ENCODE data around the gene GRID1.

GRID1 gene

GRCh38 chr10:86155054-86155921 lies 211.3 kb downstream of the GRID1 start:
- no peak for DNase-seq

GRCh38 chr10:86153751-86154150 lies 212.8 kb downstream of the GRID1 start:
- no peak for DNase-seq

GRCh38 chr10:86152911-86153310 lies 213.7 kb downstream of the GRID1 start:
- no peak for DNase-seq

GRCh38 chr10:86152354-86152753 lies 214.2 kb downstream of the GRID1 start:
- DNase-seq, result no peak

- DNase-seq, result no peak
These were observed 215.0 kb downstream of the GRID1 start for GRCh38 chr10:86151613-86152012.

- no peak for DNase-seq
These were observed 217.3 kb downstream of the GRID1 start for GRCh38 chr10:86149257-86149656.

GRCh38 chr10:86148117-86148516 lies 218.5 kb downstream of the GRID1 start:
- DNase-seq, result no peak

- DNase-seq, result no peak
These were observed 222.3 kb downstream of the GRID1 start for GRCh38 chr10:86144301-86144700.

- no peak for DNase-seq
These were observed 224.7 kb downstream of the GRID1 start for GRCh38 chr10:86141896-86142295.

GRCh38 chr10:86139066-86139657 lies 227.4 kb downstream of the GRID1 start:
- DNase-seq, result no peak

GRCh38 chr10:86138551-86139065 lies 228.0 kb downstream of the GRID1 start:
- no peak for DNase-seq

GRCh38 chr10:86137561-86137960 lies 229.0 kb downstream of the GRID1 start:
- DNase-seq, result no peak

- DNase-seq, result no peak
These were observed 229.7 kb downstream of the GRID1 start for GRCh38 chr10:86136934-86137333.

GRCh38 chr10:86135191-86135590 lies 231.4 kb downstream of the GRID1 start:
- no peak for DNase-seq

- no peak for DNase-seq
These were observed 235.7 kb downstream of the GRID1 start for GRCh38 chr10:86130737-86131475.

- no peak for DNase-seq
These were observed 236.6 kb downstream of the GRID1 start for GRCh38 chr10:86130041-86130440.

GRCh38 chr10:86128360-86128759 lies 238.2 kb downstream of the GRID1 start:
- no peak for DNase-seq

- no peak for DNase-seq
These were observed 239.2 kb downstream of the GRID1 start for GRCh38 chr10:86127274-86127819.

GRCh38 chr10:86124734-86125133 lies 241.9 kb downstream of the GRID1 start:
- DNase-seq, result no peak

- DNase-seq, result no peak
These were observed 242.9 kb downstream of the GRID1 start for GRCh38 chr10:86123715-86124114.

GRCh38 chr10:86123304-86123703 lies 243.3 kb downstream of the GRID1 start:
- DNase-seq, result no peak

GRCh38 chr10:86122646-86123045 lies 243.9 kb downstream of the GRID1 start:
- no peak for DNase-seq

- no peak for DNase-seq
These were observed 245.4 kb downstream of the GRID1 start for GRCh38 chr10:86121200-86121599.
